Neural cell (in vitro differentiated cells): ENCODE results near the gene NDNF. TPM values are rescaled to one million over a fixed set of nuclear protein-coding genes. Genes with fewer than 3 reads are reported as not detected.
A peak's percentile ranks its signal among the peaks of the same experiment; 100 is the strongest.

Experiments
- H2AFZ ChIP-seq: fragments of 200-600, 300-800 bp; sonication (generic), shearing (Covaris generic); 2 replicates; pipeline ENCODE4 v1.6.0; 2014; ENCODE audit warnings: low read depth, mild to moderate bottlenecking, antibody characterized with exemption, low read length, moderate library complexity
- H3F3A ChIP-seq: fragments of 200-600 bp; shearing (Covaris generic); 2 replicates; pipeline ENCODE4 v1.6.1; 2016; ENCODE audit warnings: mild to moderate bottlenecking, moderate library complexity, mixed read lengths, antibody characterized with exemption, low read length; ENCODE audit not compliant: insufficient read depth, poor library complexity, severe bottlenecking
- H3K27ac ChIP-seq: fragments of 200-600, 300-800 bp; sonication (generic), shearing (Covaris generic); 2 replicates; pipeline ENCODE4 v1.5.1; 2014; ENCODE audit warnings: mild to moderate bottlenecking, low read length, moderate library complexity
- H3K27me3 ChIP-seq: fragments of 300-800, 200-600 bp; sonication (generic), shearing (Covaris generic); 2 replicates; pipeline ENCODE4 v1.6.0; 2014; ENCODE audit warnings: mild to moderate bottlenecking, low read depth, low read length, moderate library complexity; ENCODE audit not compliant: insufficient read depth
- H3K36me3 ChIP-seq: fragments of 300-800, 200-600 bp; sonication (generic), shearing (Covaris generic); 2 replicates; pipeline ENCODE4 v1.5.1; 2014; ENCODE audit warnings: mild to moderate bottlenecking, antibody characterized with exemption, low read length, moderate library complexity; ENCODE audit not compliant: insufficient read depth
- H3K4me2 ChIP-seq: fragments of 300-800, 200-600 bp; sonication (generic), shearing (Covaris generic); 2 replicates; pipeline ENCODE4 v1.6.0; 2014; ENCODE audit warnings: mild to moderate bottlenecking, low read length
- H3K4me3 ChIP-seq: fragments of 300-800, 200-600 bp; sonication (generic), shearing (Covaris generic); 2 replicates; pipeline ENCODE4 v1.5.1; 2014; ENCODE audit warnings: mild to moderate bottlenecking, low read length, moderate library complexity
- H3K79me2 ChIP-seq: fragments of 200-600 bp; shearing (Covaris generic); replicated peaks from 2 replicates; pipeline ENCODE4 v1.6.0; 2014; ENCODE audit warnings: mild to moderate bottlenecking, low read length, moderate library complexity; ENCODE audit not compliant: insufficient read depth
- H3K9ac ChIP-seq: fragments of 300-800, 200-600 bp; sonication (generic), shearing (Covaris generic); 2 replicates; pipeline ENCODE4 v1.6.1; 2016; ENCODE audit warnings: mild to moderate bottlenecking, low read length, mixed read lengths
- H3K9me2 ChIP-seq: fragments of 200-600 bp; shearing (Covaris generic); 2 replicates; pipeline ENCODE4 v1.6.1; 2016; ENCODE audit warnings: mild to moderate bottlenecking, low read length, mixed read lengths; ENCODE audit not compliant: insufficient read depth
- H3K9me3 ChIP-seq: fragments of 200-600, 300-800 bp; sonication (generic), shearing (Covaris generic); 2 replicates; pipeline ENCODE4 v1.6.1; 2016; ENCODE audit warnings: mild to moderate bottlenecking, mixed run types, low read length, moderate library complexity, mixed read lengths
- H4K20me1 ChIP-seq: fragments of 200-600 bp; shearing (Covaris generic); 2 replicates; pipeline ENCODE4 v1.6.1; 2016; ENCODE audit warnings: mild to moderate bottlenecking, mixed run types; ENCODE audit not compliant: insufficient read depth
- CTCF ChIP-seq: fragments of 450-650 bp; IDR thresholded peaks from 2 replicates; pipeline ENCODE4 v1.5.1; 2014; ENCODE audit warnings: antibody characterized with exemption, mild to moderate bottlenecking, moderate library complexity; ENCODE audit not compliant: poor library complexity, severe bottlenecking
- EP300 ChIP-seq: fragments of 450-650 bp; conservative IDR thresholded peaks from 2 replicates; pipeline ENCODE4 v1.6.1; 2014; ENCODE audit warnings: antibody characterized with exemption, mild to moderate bottlenecking, moderate library complexity; ENCODE audit not compliant: poor library complexity, severe bottlenecking
- EZH2 ChIP-seq: fragments of 200-600, 300-800 bp; shearing (Covaris generic), sonication (generic); IDR thresholded peaks from 2 replicates; pipeline ENCODE4 v1.6.1; 2014; ENCODE audit warnings: antibody characterized with exemption, low read length, borderline replicate concordance, mild to moderate bottlenecking; ENCODE audit not compliant: insufficient read depth, poor library complexity, severe bottlenecking
- MXI1 ChIP-seq: fragments of 450-650 bp; conservative IDR thresholded peaks from 2 replicates; pipeline ENCODE4 v1.6.1; 2014; ENCODE audit warnings: antibody characterized with exemption, mild to moderate bottlenecking; ENCODE audit not compliant: poor library complexity, severe bottlenecking
- POLR2AphosphoS5 ChIP-seq: IDR thresholded peaks from 2 replicates; pipeline ENCODE4 v1.6.1; 2012
- RAD21 ChIP-seq: fragments of 450-650 bp; conservative IDR thresholded peaks from 2 replicates; pipeline ENCODE4 v1.6.1; 2014; ENCODE audit warnings: antibody characterized with exemption, mild to moderate bottlenecking, moderate library complexity
- REST ChIP-seq: IDR thresholded peaks from 2 replicates; pipeline ENCODE4 v1.6.1; 2012; ENCODE audit warnings: borderline replicate concordance
- SMC3 ChIP-seq: fragments of 450-650 bp; conservative IDR thresholded peaks from 2 replicates; pipeline ENCODE4 v1.6.1; 2014; ENCODE audit warnings: antibody characterized with exemption, mild to moderate bottlenecking, moderate library complexity; ENCODE audit not compliant: poor library complexity
- TAF1 ChIP-seq: IDR thresholded peaks from 2 replicates; pipeline ENCODE4 v1.6.1; 2012; ENCODE audit warnings: low read depth
- polyA minus RNA-seq: library from RNA; depleted of rRNA, polyadenylated mRNA; stranded (reverse); fragments of >200 nt; gene quantifications from 2 replicates; pipeline ENCODE4 v1.2.3, GENCODE V29; 2014
- polyA plus RNA-seq: library from polyadenylated mRNA; depleted of rRNA; stranded (reverse); fragments of >200 nt; gene quantifications from 2 replicates; pipeline ENCODE4 v1.2.3, GENCODE V29; 2014

NDNF gene
- polyA plus RNA-seq (3.0 and 4.3 TPM in 2 replicates), polyA minus RNA-seq (9.3 and 10.3 TPM in 2 replicates)

GRCh38 chr4:121072224-121073003 lies at the start of gene NDNF:
Gene NDNF, minus strand, starts transcription at chr4:121072535. Its CDS starts 26,698 bp downstream, at chr4:121045837.
- Histone ChIP-seq H3K9ac (peak within 1 kb of the TSS; percentile 58), H3K27me3 (peaks cover 42% of the 10 kb centered on the region), H3K36me3 (no peaks in the 10 kb centered on the region), H3K9me2 (no peaks in the 10 kb centered on the region), H3K27ac (no peak within 1 kb of the TSS), H3K79me2 (no peaks in the 10 kb centered on the region), H2AFZ (peak within 1 kb of the TSS; percentile 73), H3K4me2 (peak within 1 kb of the TSS; percentile 90), H3K4me3 (peak within 1 kb of the TSS; percentile 81), H4K20me1 (no peaks in the 10 kb centered on the region), H3F3A (no peaks in the 10 kb centered on the region), H3K9me3 (no peaks in the 10 kb centered on the region)
- peak; percentile 2 for TF ChIP-seq POLR2AphosphoS5
- TF ChIP-seq TAF1 = no peak
- TF ChIP-seq REST = no peak
- TF ChIP-seq MXI1 = peak; percentile 1

DNA sequence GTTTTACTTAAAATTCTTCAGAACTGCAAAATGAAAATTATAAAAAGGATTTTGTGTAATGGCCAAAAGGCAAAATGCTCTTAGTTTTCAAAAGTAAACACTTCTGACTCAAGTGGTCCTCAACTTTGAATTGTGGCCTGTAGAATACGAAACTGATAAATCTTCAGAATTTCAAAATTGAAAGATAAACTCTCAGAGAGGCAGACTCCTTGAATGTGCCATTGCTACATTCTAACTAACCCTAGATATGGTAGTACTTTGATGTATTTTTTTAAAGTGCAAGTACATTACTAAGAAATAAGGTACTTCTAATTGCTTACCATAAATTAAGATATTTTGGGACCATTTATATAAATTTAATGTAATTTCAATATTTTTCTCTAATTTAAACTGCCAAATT lies 47.4 kb upstream of the NDNF start:
- no peak for TF ChIP-seq TAF1
- TF ChIP-seq EP300 = no peak
- no peak for TF ChIP-seq REST
- TF ChIP-seq EZH2 = no peak
- TF ChIP-seq CTCF = no peak
- TF ChIP-seq MXI1 = no peak
- TF ChIP-seq RAD21 = no peak
- no peak for TF ChIP-seq POLR2AphosphoS5
- no peak for TF ChIP-seq SMC3
- no peaks in the 10 kb centered on the region for H3F3A ChIP-seq
- H3K27ac ChIP-seq = no peak overlapping the region
- no peaks in the 10 kb centered on the region for H3K79me2 ChIP-seq
- H3K4me3 ChIP-seq = no peak overlapping the region
- H3K27me3 ChIP-seq = no peaks in the 10 kb centered on the region
- no peak overlapping the region for H3K4me2 ChIP-seq
- no peaks in the 10 kb centered on the region for H4K20me1 ChIP-seq
- H3K9me3 ChIP-seq = no peaks in the 10 kb centered on the region
- H3K9ac ChIP-seq = no peak overlapping the region
- H2AFZ ChIP-seq = no peak overlapping the region
- H3K9me2 ChIP-seq = no peaks in the 10 kb centered on the region
- no peaks in the 10 kb centered on the region for H3K36me3 ChIP-seq
